ENCODE measurements around the gene TMEM132C.

Gene TMEM132C

GRCh38 chr12:128336204-128337070, 69.5 kb downstream of the TMEM132C start:
- FAIRE-seq (no peak), DNase-seq (ENCODE audit: insufficient read length, low spot score) (no peak)
- no peak for TF ChIP-seq SPI1 (IDR thresholded peaks at IDR 0.05; ENCODE audit: low read depth, low read length)
- TF ChIP-seq POU2F2 (IDR thresholded peaks at IDR 0.05; ENCODE audit: low read depth, low read length): no peak
- TF ChIP-seq TAF1 (IDR thresholded peaks at IDR 0.05; ENCODE audit: low read depth, low read length): no peak
- TF ChIP-seq POLR2A (IDR thresholded peaks at IDR 0.05; ENCODE audit: low read depth, low read length): no peak
- no peak for TF ChIP-seq POLR2AphosphoS5 (IDR thresholded peaks at IDR 0.05; ENCODE audit: low read depth, low read length)
- no peak for TF ChIP-seq PAX5 (IDR thresholded peaks at IDR 0.05; ENCODE audit: insufficient read depth, low read length, severe bottlenecking)

- FAIRE-seq: no peak
- TF ChIP-seq PAX5 (IDR thresholded peaks at IDR 0.05; ENCODE audit: insufficient read depth, low read length, severe bottlenecking) (no peak), TAF1 (IDR thresholded peaks at IDR 0.05; ENCODE audit: low read depth, low read length) (no peak), POLR2AphosphoS5 (IDR thresholded peaks at IDR 0.05; ENCODE audit: low read depth, low read length) (no peak), SPI1 (IDR thresholded peaks at IDR 0.05; ENCODE audit: low read depth, low read length) (no peak), POU2F2 (IDR thresholded peaks at IDR 0.05; ENCODE audit: low read depth, low read length) (no peak), POLR2A (IDR thresholded peaks at IDR 0.05; ENCODE audit: low read depth, low read length) (no peak)
- DNase-seq (ENCODE audit: insufficient read length, low spot score): no peak
These were observed 70.0 kb downstream of the TMEM132C start for GRCh38 chr12:128337071-128337345.

GRCh38 chr12:128337431-128338170, 70.6 kb downstream of the TMEM132C start:
- no peak for TF ChIP-seq TAF1 (IDR thresholded peaks at IDR 0.05; ENCODE audit: low read depth, low read length)
- no peak for TF ChIP-seq PAX5 (IDR thresholded peaks at IDR 0.05; ENCODE audit: insufficient read depth, low read length, severe bottlenecking)
- no peak for TF ChIP-seq POLR2AphosphoS5 (IDR thresholded peaks at IDR 0.05; ENCODE audit: low read depth, low read length)
- no peak for TF ChIP-seq POLR2A (IDR thresholded peaks at IDR 0.05; ENCODE audit: low read depth, low read length)
- TF ChIP-seq SPI1 (IDR thresholded peaks at IDR 0.05; ENCODE audit: low read depth, low read length): no peak
- TF ChIP-seq POU2F2 (IDR thresholded peaks at IDR 0.05; ENCODE audit: low read depth, low read length): no peak
- DNase-seq (ENCODE audit: insufficient read length, low spot score): no peak
- FAIRE-seq: no peak

- FAIRE-seq (no peak), DNase-seq (ENCODE audit: insufficient read length, low spot score) (no peak)
- TF ChIP-seq POLR2AphosphoS5 (IDR thresholded peaks at IDR 0.05; ENCODE audit: low read depth, low read length) (no peak), TAF1 (IDR thresholded peaks at IDR 0.05; ENCODE audit: low read depth, low read length) (no peak), SPI1 (IDR thresholded peaks at IDR 0.05; ENCODE audit: low read depth, low read length) (no peak), PAX5 (IDR thresholded peaks at IDR 0.05; ENCODE audit: insufficient read depth, low read length, severe bottlenecking) (no peak), POLR2A (IDR thresholded peaks at IDR 0.05; ENCODE audit: low read depth, low read length) (no peak), POU2F2 (IDR thresholded peaks at IDR 0.05; ENCODE audit: low read depth, low read length) (no peak)
These were observed 71.6 kb downstream of the TMEM132C start for GRCh38 chr12:128338386-128339125.

- TF ChIP-seq SPI1 (IDR thresholded peaks at IDR 0.05; ENCODE audit: low read depth, low read length): no peak
- TF ChIP-seq TAF1 (IDR thresholded peaks at IDR 0.05; ENCODE audit: low read depth, low read length): no peak
- no peak for TF ChIP-seq POLR2AphosphoS5 (IDR thresholded peaks at IDR 0.05; ENCODE audit: low read depth, low read length)
- no peak for TF ChIP-seq PAX5 (IDR thresholded peaks at IDR 0.05; ENCODE audit: insufficient read depth, low read length, severe bottlenecking)
- no peak for TF ChIP-seq POU2F2 (IDR thresholded peaks at IDR 0.05; ENCODE audit: low read depth, low read length)
- no peak for FAIRE-seq
- no peak for DNase-seq (ENCODE audit: insufficient read length, low spot score)
These were observed 72.2 kb downstream of the TMEM132C start for GRCh38 chr12:128339126-128339520.

DNA sequence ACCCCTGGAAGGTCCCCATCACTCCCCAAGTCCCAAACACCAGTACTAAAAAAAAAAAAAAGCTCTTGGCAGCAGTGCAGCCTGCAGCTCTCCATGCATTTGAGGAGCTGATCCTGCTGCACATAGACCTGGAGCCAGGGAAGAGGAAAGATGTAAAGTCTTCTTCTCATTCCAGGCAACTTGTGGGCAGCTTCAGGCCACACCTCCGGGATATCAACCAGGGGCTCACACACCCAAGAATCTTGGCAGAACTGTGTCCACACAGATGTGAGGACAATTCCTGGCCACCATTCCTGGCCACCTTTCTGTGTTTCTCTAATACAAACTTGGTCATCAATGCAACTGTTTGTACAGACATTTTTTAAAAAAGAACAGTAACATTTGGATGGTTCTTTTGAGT, 72.7 kb downstream of the TMEM132C start:
- no peak for FAIRE-seq
- DNase-seq (ENCODE audit: insufficient read length, low spot score): no peak
- TF ChIP-seq POU2F2 (IDR thresholded peaks at IDR 0.05; ENCODE audit: low read depth, low read length): no peak
- no peak for TF ChIP-seq TAF1 (IDR thresholded peaks at IDR 0.05; ENCODE audit: low read depth, low read length)
- TF ChIP-seq POLR2A (IDR thresholded peaks at IDR 0.05; ENCODE audit: low read depth, low read length): no peak
- no peak for TF ChIP-seq PAX5 (IDR thresholded peaks at IDR 0.05; ENCODE audit: insufficient read depth, low read length, severe bottlenecking)
- TF ChIP-seq POLR2AphosphoS5 (IDR thresholded peaks at IDR 0.05; ENCODE audit: low read depth, low read length): no peak
- TF ChIP-seq SPI1 (IDR thresholded peaks at IDR 0.05; ENCODE audit: low read depth, low read length): no peak

GRCh38 chr12:128353301-128353700, 86.3 kb downstream of the TMEM132C start:
- FAIRE-seq (no peak), DNase-seq (ENCODE audit: insufficient read length, low spot score) (no peak)
- TF ChIP-seq POU2F2 (IDR thresholded peaks at IDR 0.05; ENCODE audit: low read depth, low read length) (no peak), POLR2AphosphoS5 (IDR thresholded peaks at IDR 0.05; ENCODE audit: low read depth, low read length) (no peak), POLR2A (IDR thresholded peaks at IDR 0.05; ENCODE audit: low read depth, low read length) (no peak), TAF1 (IDR thresholded peaks at IDR 0.05; ENCODE audit: low read depth, low read length) (no peak), PAX5 (IDR thresholded peaks at IDR 0.05; ENCODE audit: insufficient read depth, low read length, severe bottlenecking) (no peak)

GRCh38 chr12:128356547-128356946, 89.6 kb downstream of the TMEM132C start:
- no peak for FAIRE-seq
- DNase-seq (ENCODE audit: insufficient read length, low spot score): no peak
- TF ChIP-seq POLR2A (IDR thresholded peaks at IDR 0.05; ENCODE audit: low read depth, low read length) (no peak), POU2F2 (IDR thresholded peaks at IDR 0.05; ENCODE audit: low read depth, low read length) (no peak), SPI1 (IDR thresholded peaks at IDR 0.05; ENCODE audit: low read depth, low read length) (no peak), TAF1 (IDR thresholded peaks at IDR 0.05; ENCODE audit: low read depth, low read length) (no peak), POLR2AphosphoS5 (IDR thresholded peaks at IDR 0.05; ENCODE audit: low read depth, low read length) (no peak), PAX5 (IDR thresholded peaks at IDR 0.05; ENCODE audit: insufficient read depth, low read length, severe bottlenecking) (no peak)
